Parathyroid adenoma (tissue), 2 donors: ENCODE results near the gene DDB1.

Experiments used
- H2AFZ ChIP-seq: fragments of 300-600 bp; sonication (generic); one replicate; pipeline ENCODE4 v1.7.0; 2017; ENCODE audit warnings: antibody characterized with exemption, mild to moderate bottlenecking
- H3K27ac ChIP-seq: fragments of 300-600 bp; sonication (generic); one replicate; pipeline ENCODE4 v1.7.0; 2017
- H3K27me3 ChIP-seq: fragments of 300-600 bp; sonication (generic); one replicate; pipeline ENCODE4 v1.7.0; 2017; ENCODE audit warnings: low read length; ENCODE audit not compliant: control insufficient read depth, insufficient read depth
- H3K36me3 ChIP-seq: fragments of 300-600 bp; sonication (generic); one replicate; pipeline ENCODE4 v1.7.0; 2017; ENCODE audit warnings: low read length; ENCODE audit not compliant: control insufficient read depth, insufficient read depth
- H3K4me1 ChIP-seq: fragments of 300-600 bp; sonication (generic); one replicate; pipeline ENCODE4 v1.7.0; 2017; ENCODE audit warnings: control low read depth
- H3K4me2 ChIP-seq: fragments of 300-600 bp; sonication (generic); one replicate; pipeline ENCODE4 v1.7.0; 2017; ENCODE audit warnings: low read length
- H3K4me3 ChIP-seq: fragments of 300-600 bp; sonication (generic); one replicate; pipeline ENCODE4 v1.7.0; 2017; ENCODE audit warnings: low read depth, low read length
- H3K79me2 ChIP-seq: fragments of 300-600 bp; sonication (generic); one replicate; pipeline ENCODE4 v1.7.0; 2017; ENCODE audit warnings: control low read depth
- H3K9ac ChIP-seq: fragments of 300-600 bp; sonication (generic); one replicate; pipeline ENCODE4 v1.7.0; 2017; ENCODE audit warnings: mild to moderate bottlenecking
- H3K9me3 ChIP-seq: fragments of 300-600 bp; sonication (generic); one replicate; pipeline ENCODE4 v1.7.0; 2017; ENCODE audit warnings: low read length; ENCODE audit not compliant: control insufficient read depth
- CTCF ChIP-seq: fragments of 300-600 bp; sonication (generic); IDR thresholded peaks from one replicate; pipeline ENCODE4 v1.7.0; 2017; ENCODE audit warnings: antibody characterized with exemption, mild to moderate bottlenecking
- donor health status: primary hyperparathyroidism.

The DDB1 gene

GRCh38 chr11:61345170-61345610 lies 12.3 kb upstream of the DDB1 start:
- no peak overlapping the region for H2AFZ ChIP-seq
- no peak overlapping the region for H3K4me3 ChIP-seq
- no peak overlapping the region for H3K9ac ChIP-seq
- no peaks in the 10 kb centered on the region for H3K4me1 ChIP-seq
- H3K27me3 ChIP-seq, result no peaks in the 10 kb centered on the region
- TF ChIP-seq CTCF, result no peak
- no peaks in the 10 kb centered on the region for H3K79me2 ChIP-seq
- H3K9me3 ChIP-seq, result no peaks in the 10 kb centered on the region
- H3K27ac ChIP-seq, result no peak overlapping the region
- H3K36me3 ChIP-seq, result no peaks in the 10 kb centered on the region
- H3K4me2 ChIP-seq, result no peak overlapping the region

GRCh38 chr11:61343792-61344745 lies 11.2 kb upstream of the DDB1 start:
- no peaks in the 10 kb centered on the region for H3K4me1 ChIP-seq
- no peak overlapping the region for H3K4me2 ChIP-seq
- no peak overlapping the region for H3K4me3 ChIP-seq
- no peak overlapping the region for H2AFZ ChIP-seq
- H3K79me2 ChIP-seq, result no peaks in the 10 kb centered on the region
- H3K9ac ChIP-seq, result no peak overlapping the region
- H3K27ac ChIP-seq, result no peak overlapping the region
- H3K9me3 ChIP-seq, result no peaks in the 10 kb centered on the region
- no peaks in the 10 kb centered on the region for H3K36me3 ChIP-seq
- no peaks in the 10 kb centered on the region for H3K27me3 ChIP-seq
- TF ChIP-seq CTCF, result no peak

- Histone ChIP-seq H3K4me1 (no peaks in the 10 kb centered on the region), H3K4me3 (no peak overlapping the region), H3K27me3 (no peaks in the 10 kb centered on the region), H3K9me3 (no peaks in the 10 kb centered on the region), H3K27ac (no peak overlapping the region), H2AFZ (no peak overlapping the region), H3K79me2 (no peaks in the 10 kb centered on the region), H3K9ac (no peak overlapping the region), H3K36me3 (no peaks in the 10 kb centered on the region), H3K4me2 (no peak overlapping the region)
- TF ChIP-seq CTCF, result no peak
Observed at GRCh38 chr11:61342207-61342803, 9.4 kb upstream of the DDB1 start.

- Histone ChIP-seq H3K4me2 (no peak overlapping the region), H2AFZ (no peak overlapping the region), H3K4me1 (no peaks in the 10 kb centered on the region), H3K79me2 (no peaks in the 10 kb centered on the region), H3K9me3 (no peaks in the 10 kb centered on the region), H3K27ac (no peak overlapping the region), H3K4me3 (no peak overlapping the region), H3K27me3 (no peaks in the 10 kb centered on the region), H3K36me3 (no peaks in the 10 kb centered on the region), H3K9ac (no peak overlapping the region)
- TF ChIP-seq CTCF, result no peak
Observed at GRCh38 chr11:61341706-61342105, 8.8 kb upstream of the DDB1 start.
